G401 (cell line): ENCODE results near the gene ZNF804B. TPM values are rescaled to one million over a fixed set of nuclear protein-coding genes. Genes with fewer than 3 reads are reported as not detected.

Experiments
- DNase-seq: peaks from one replicate; pipeline ENCODE4 v3.0.0-alpha.2; 2015; ENCODE audit warnings: low spot score
- in situ Hi-C: cut with HindIII; loops from 2 replicates; pipeline ENCODE4 v1.10.0; 2016; ENCODE audit warnings: low sequenced_read_pairs, mixed read lengths
- total RNA-seq: library from RNA; depleted of rRNA; stranded (reverse); fragments of >200 nt; shearing (Covaris generic); gene quantifications from 2 replicates; pipeline ENCODE4 v1.2.3, GENCODE V29; 2014; rRNA removed

Gene ZNF804B
- total RNA-seq, 1 experiment from 2014 or later, result not detected

DNA sequence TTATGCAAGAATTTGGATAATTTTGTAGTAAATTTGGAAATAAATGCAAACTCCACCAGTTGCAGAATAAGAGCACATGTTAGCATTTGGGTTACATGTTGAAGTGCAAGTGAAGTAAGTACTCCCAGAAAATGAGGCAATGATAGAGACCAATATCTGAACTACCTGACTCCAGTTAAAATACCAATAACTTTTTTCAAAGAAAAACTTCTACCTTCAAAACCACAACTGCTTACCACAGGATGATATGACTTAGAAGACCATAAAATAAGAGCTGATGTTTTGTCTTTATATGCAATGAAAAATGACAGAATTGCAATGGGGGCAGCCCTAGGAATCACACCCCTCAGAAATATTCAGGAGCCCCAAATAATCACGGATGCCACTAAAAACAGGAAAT is 597.6 kb downstream of the ZNF804B start:
- DNase-seq, result no peak
- in situ Hi-C loops, result no loop called here

DNA sequence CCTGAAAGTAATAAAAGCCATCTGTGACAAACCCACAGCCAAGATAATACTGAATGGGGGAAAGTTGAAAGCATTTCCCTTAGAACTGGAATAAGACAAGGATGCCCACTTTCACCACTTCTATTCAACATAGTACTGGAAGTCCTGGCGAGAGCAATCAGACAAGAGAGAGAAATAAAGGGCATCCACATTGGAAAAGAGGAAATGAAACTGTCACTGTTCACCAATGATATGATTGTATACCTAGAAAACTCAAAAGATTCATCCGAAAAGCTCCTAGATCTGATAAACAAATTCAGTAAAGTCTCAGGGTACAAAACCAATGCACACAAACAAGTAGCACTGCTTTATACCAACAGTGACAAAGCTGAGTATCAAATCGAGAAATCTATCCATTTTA is 617.7 kb downstream of the ZNF804B start:
- in situ Hi-C loops, result no loop called here
- DNase-seq, result no peak

GRCh38 chr7:89385411-89385810 is 625.9 kb downstream of the ZNF804B start:
- in situ Hi-C loops, result no loop called here
- DNase-seq, result no peak

Other genes with a start within 250 kb of the ZNF804B start
- not detected in 2 replicates for gene TEX47, start 36.0 kb downstream of the ZNF804B start, total RNA-seq